SK-N-SH (cell line): ENCODE data around the gene CDH13. TPM values are rescaled to one million over a fixed set of nuclear protein-coding genes. Genes with fewer than 3 reads are reported as not detected.

ENCODE experiments used
- CTCF ChIA-PET: fragments of 300-600, 350-600 bp; formaldehyde crosslinking; extraction: SDS; loops from one replicate; lab custom pipeline; 2021; lab: Yijun Ruan, JAX
- POLR2A ChIA-PET: fragments of 350-600 bp; sonication (Branson Sonifier 250); formaldehyde crosslinking; extraction: SDS; loops from one replicate; lab custom pipeline; 2020; ENCODE audit warnings: antibody characterized with exemption, inconsistent platforms; lab: Yijun Ruan, JAX
- DNase-seq: peaks from one replicate; pipeline ENCODE4 v3.0.0; 2012
- H2AFZ ChIP-seq: fragments of 200-600 bp; sonication (generic); 2 replicates; pipeline ENCODE4 v1.8.1; 2016; ENCODE audit warnings: antibody characterized with exemption, mild to moderate bottlenecking, low read depth
- H3F3A ChIP-seq: fragments of 200-600 bp; sonication (generic); replicated peaks from 2 replicates; pipeline ENCODE3; 2016; ENCODE audit warnings: antibody characterized with exemption, mild to moderate bottlenecking; ENCODE audit not compliant: insufficient read depth
- H3K27ac ChIP-seq, 2 experiments: fragments of 200-500 bp in 1 of 2; fragments of 200-600 bp in 1 of 2; sonication (Bioruptor generic) in 1 of 2; sonication (generic), shearing (Covaris generic) in 1 of 2; 2 replicates each; pipeline versions ENCODE4 v1.5.1 to v1.6.1; 2014 to 2016; ENCODE audit warnings: low read depth in 2 of 2, inconsistent platforms in 1 of 2, low read length in 1 of 2, mild to moderate bottlenecking in 1 of 2, mixed read lengths in 1 of 2
- H3K27me3 ChIP-seq: fragments of 200-600 bp; sonication (generic), shearing (Covaris generic); 2 replicates; pipeline ENCODE4 v1.6.1; 2016; ENCODE audit warnings: mixed run types; ENCODE audit not compliant: insufficient read depth
- H3K36me3 ChIP-seq, 2 experiments: fragments of 200-500 bp in 1 of 2; fragments of 200-600 bp in 1 of 2; sonication (Bioruptor generic) in 1 of 2; sonication (generic) in 1 of 2; replicated peaks in 1 of 2; 2 replicates each; pipeline versions ENCODE3 to v1.5.1; 2014 to 2016; ENCODE audit warnings: low read length in 1 of 2, mild to moderate bottlenecking in 1 of 2; ENCODE audit not compliant: insufficient read depth in 2 of 2, control insufficient read depth in 1 of 2
- H3K4me1 ChIP-seq, 2 experiments: fragments of 200-500 bp in 1 of 2; fragments of 200-600 bp in 1 of 2; sonication (Bioruptor generic) in 1 of 2; sonication (generic), shearing (Covaris generic) in 1 of 2; 2 replicates each; pipeline versions ENCODE4 v1.5.1 to v1.6.1; 2014 to 2016; ENCODE audit warnings: low read depth in 1 of 2, low read length in 1 of 2, mixed run types in 1 of 2; ENCODE audit not compliant: insufficient read depth in 2 of 2, control insufficient read depth in 1 of 2
- H3K4me2 ChIP-seq: fragments of 200-600 bp; sonication (generic), shearing (Covaris generic); 2 replicates; pipeline ENCODE4 v1.6.1; 2017; ENCODE audit warnings: mixed run types
- H3K4me3 ChIP-seq, 2 experiments: fragments of 200-500 bp in 1 of 2; fragments of 200-600 bp in 1 of 2; sonication (Bioruptor generic) in 1 of 2; sonication (generic), shearing (Covaris generic) in 1 of 2; 2 replicates each; pipeline versions ENCODE4 v1.5.1 to v1.8.1; 2014 to 2016; ENCODE audit warnings: low read depth in 2 of 2, inconsistent platforms in 1 of 2, low read length in 1 of 2, mild to moderate bottlenecking in 1 of 2, mixed read lengths in 1 of 2, moderate library complexity in 1 of 2
- H3K79me2 ChIP-seq: fragments of 200-600 bp; sonication (generic); 2 replicates; pipeline ENCODE4 v1.8.1; 2017; ENCODE audit warnings: mild to moderate bottlenecking; ENCODE audit not compliant: insufficient read depth
- H3K9ac ChIP-seq: fragments of 200-600 bp; sonication (generic); 2 replicates; pipeline ENCODE4 v1.6.1; 2017; ENCODE audit warnings: mixed run types
- H3K9me2 ChIP-seq: fragments of 200-600 bp; sonication (generic); 2 replicates; pipeline ENCODE4 v1.6.1; 2017; ENCODE audit warnings: mixed run types
- H3K9me3 ChIP-seq: fragments of 200-600 bp; sonication (generic); 2 replicates; pipeline ENCODE4 v1.6.1; 2017; ENCODE audit warnings: mixed run types, mild to moderate bottlenecking, moderate library complexity
- H4K20me1 ChIP-seq: fragments of 200-600 bp; sonication (generic); 2 replicates; pipeline ENCODE4 v1.6.1; 2017; ENCODE audit warnings: mild to moderate bottlenecking, mixed run types; ENCODE audit not compliant: insufficient read depth
- CHD2 ChIP-seq: fragments of 150-350 bp; IDR thresholded peaks from 2 replicates; pipeline ENCODE4 v1.6.1; 2018; ENCODE audit warnings: low read length; ENCODE audit not compliant: partially characterized antibody
- ELF1 ChIP-seq: IDR thresholded peaks from 2 replicates; pipeline ENCODE4 v1.4.0; 2012
- EP300 ChIP-seq, 2 experiments: IDR thresholded peaks; 2 replicates each; pipeline versions ENCODE4 v1.4.0 to v1.6.1; 2012; ENCODE audit warnings: borderline replicate concordance in 1 of 2, low read depth in 1 of 2, low read length in 1 of 2
- GATA2 ChIP-seq: sonication (generic); formaldehyde crosslinking; IDR thresholded peaks from 2 replicates; pipeline ENCODE4 v1.5.0; 2020; ENCODE audit warnings: mild to moderate bottlenecking, missing genetic modification reagents
- RAD21 ChIP-seq: IDR thresholded peaks from 2 replicates; pipeline ENCODE4 v1.6.1; 2012; ENCODE audit warnings: mild to moderate bottlenecking, low read length
- RFX5 ChIP-seq: IDR thresholded peaks from 2 replicates; pipeline ENCODE4 v1.6.1; 2012; ENCODE audit warnings: mild to moderate bottlenecking, improper control_type of control experiment, low read length
- RXRA ChIP-seq: IDR thresholded peaks from 2 replicates; pipeline ENCODE4 v1.4.0; 2012; ENCODE audit warnings: low read depth, mild to moderate bottlenecking, borderline replicate concordance
- SMC3 ChIP-seq: IDR thresholded peaks from 2 replicates; pipeline ENCODE4 v1.6.1; 2012; ENCODE audit warnings: low read depth, low read length, improper control_type of control experiment
- TAF1 ChIP-seq: IDR thresholded peaks from 2 replicates; pipeline ENCODE4 v1.6.1; 2012; ENCODE audit warnings: low read depth, mild to moderate bottlenecking, low read length, moderate library complexity, borderline replicate concordance
- USF1 ChIP-seq: IDR thresholded peaks from 2 replicates; pipeline ENCODE4 v1.4.0; 2012; ENCODE audit warnings: low read depth, borderline replicate concordance
- YY1 ChIP-seq: IDR thresholded peaks from 2 replicates; pipeline ENCODE4 v1.4.0; 2012; ENCODE audit warnings: low read depth, mild to moderate bottlenecking
- ZBTB33 ChIP-seq: IDR thresholded peaks from 2 replicates; pipeline ENCODE4 v1.4.0; 2012; ENCODE audit warnings: low read depth, borderline replicate concordance
- WGBS: methylation state at CpG from one replicate; pipeline ENCODE4 v1.1.6; 2017; ENCODE audit warnings: low lambda C conversion rate; 5-methylcytosine and 5-hydroxymethylcytosine counted together
- polyA plus RNA-seq, 3 experiments: library from polyadenylated mRNA; depleted of rRNA; stranded (reverse); fragments of >200 nt; gene quantifications; 2 replicates each; pipeline ENCODE4 v1.2.3, GENCODE V29; 2012
- TF ChIP-seq, protein P1 (sequence below): fragments of 150-350 bp; IDR thresholded peaks from 2 replicates; pipeline ENCODE4 v1.6.1; 2016; ENCODE audit warnings: mild to moderate bottlenecking, low read depth, low read length
- TF ChIP-seq, protein P2 (sequence below): fragments of 200-600 bp; sonication (generic); IDR thresholded peaks from 2 replicates; pipeline ENCODE4 v1.6.1; 2017; ENCODE audit warnings: antibody characterized with exemption, mild to moderate bottlenecking, moderate library complexity

CDH13 gene
- polyA plus RNA-seq, 1 of the 3 experiments (the other 2 are of a cell fraction) = 93.0 TPM

DNA sequence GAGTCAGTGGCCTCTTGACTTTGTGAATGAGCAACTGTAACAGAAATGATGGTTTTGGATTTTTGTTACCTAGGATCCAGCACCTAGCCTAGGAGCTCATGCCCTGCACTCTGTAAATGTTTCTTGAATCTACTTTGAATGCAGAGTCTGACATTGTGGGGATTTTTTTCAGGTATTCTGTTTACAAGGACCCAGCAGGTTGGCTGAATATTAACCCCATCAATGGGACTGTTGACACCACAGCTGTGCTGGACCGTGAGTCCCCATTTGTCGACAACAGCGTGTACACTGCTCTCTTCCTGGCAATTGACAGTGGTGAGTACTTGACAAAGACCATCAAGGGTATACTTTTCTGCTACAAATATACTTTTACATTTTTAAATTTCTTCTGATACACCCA lies 1121.2 kb downstream of the CDH13 start:
- H3K9ac ChIP-seq = no peak overlapping the region
- H3K4me1 ChIP-seq = no peaks in the 10 kb centered on the region; a peak in 1 of 4 replicates
- H3F3A ChIP-seq = no peaks in the 10 kb centered on the region
- 31% methylated on average over 3 of the region's 3 CpGs for WGBS
- no peaks in the 10 kb centered on the region for H3K36me3 ChIP-seq
- H3K9me3 ChIP-seq = no peaks in the 10 kb centered on the region
- H3K4me3 ChIP-seq = no peak overlapping the region
- H4K20me1 ChIP-seq = no peaks in the 10 kb centered on the region
- no peaks in the 10 kb centered on the region for H3K27me3 ChIP-seq
- TF ChIP-seq, protein P1, sequence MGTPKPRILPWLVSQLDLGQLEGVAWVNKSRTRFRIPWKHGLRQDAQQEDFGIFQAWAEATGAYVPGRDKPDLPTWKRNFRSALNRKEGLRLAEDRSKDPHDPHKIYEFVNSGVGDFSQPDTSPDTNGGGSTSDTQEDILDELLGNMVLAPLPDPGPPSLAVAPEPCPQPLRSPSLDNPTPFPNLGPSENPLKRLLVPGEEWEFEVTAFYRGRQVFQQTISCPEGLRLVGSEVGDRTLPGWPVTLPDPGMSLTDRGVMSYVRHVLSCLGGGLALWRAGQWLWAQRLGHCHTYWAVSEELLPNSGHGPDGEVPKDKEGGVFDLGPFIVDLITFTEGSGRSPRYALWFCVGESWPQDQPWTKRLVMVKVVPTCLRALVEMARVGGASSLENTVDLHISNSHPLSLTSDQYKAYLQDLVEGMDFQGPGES = no peak
- TF ChIP-seq USF1 = no peak
- no peak for TF ChIP-seq RAD21
- no peak for TF ChIP-seq ZBTB33
- H3K27ac ChIP-seq = no peak overlapping the region
- H2AFZ ChIP-seq = no peak overlapping the region
- H3K4me2 ChIP-seq = no peak overlapping the region
- ChIA-PET POLR2A (no interaction called here), CTCF (no interaction called here)
- H3K9me2 ChIP-seq = no peaks in the 10 kb centered on the region
- no peak for DNase-seq
- H3K79me2 ChIP-seq = no peaks in the 10 kb centered on the region

GRCh38 chr16:83755391-83755790 lies 1128.6 kb downstream of the CDH13 start:
- CTCF ChIA-PET = no interaction called here
- POLR2A ChIA-PET = no interaction called here
- Histone ChIP-seq H3K27me3 (no peaks in the 10 kb centered on the region), H3K4me3 (no peak overlapping the region), H3K9me2 (no peaks in the 10 kb centered on the region), H3K9me3 (peaks cover 27% of the 10 kb centered on the region), H3K9ac (no peak overlapping the region), H3K79me2 (no peaks in the 10 kb centered on the region), H3K27ac (no peak overlapping the region), H3K4me1 (no peaks in the 10 kb centered on the region), H3K36me3 (no peaks in the 10 kb centered on the region), H3F3A (no peaks in the 10 kb centered on the region), H3K4me2 (no peak overlapping the region), H4K20me1 (no peaks in the 10 kb centered on the region), H2AFZ (no peak overlapping the region)
- no peak for TF ChIP-seq RXRA
- TF ChIP-seq ELF1 = no peak
- no peak for TF ChIP-seq SMC3
- TF ChIP-seq CHD2 = no peak
- TF ChIP-seq RFX5 = no peak
- no peak for TF ChIP-seq EP300 (IDR thresholded peaks at IDR 0.05; ENCODE audit: borderline replicate concordance in 1 of 2, low read depth in 1 of 2, low read length in 1 of 2)
- no peak for TF ChIP-seq YY1
- TF ChIP-seq RAD21 = no peak
- TF ChIP-seq, protein P2, sequence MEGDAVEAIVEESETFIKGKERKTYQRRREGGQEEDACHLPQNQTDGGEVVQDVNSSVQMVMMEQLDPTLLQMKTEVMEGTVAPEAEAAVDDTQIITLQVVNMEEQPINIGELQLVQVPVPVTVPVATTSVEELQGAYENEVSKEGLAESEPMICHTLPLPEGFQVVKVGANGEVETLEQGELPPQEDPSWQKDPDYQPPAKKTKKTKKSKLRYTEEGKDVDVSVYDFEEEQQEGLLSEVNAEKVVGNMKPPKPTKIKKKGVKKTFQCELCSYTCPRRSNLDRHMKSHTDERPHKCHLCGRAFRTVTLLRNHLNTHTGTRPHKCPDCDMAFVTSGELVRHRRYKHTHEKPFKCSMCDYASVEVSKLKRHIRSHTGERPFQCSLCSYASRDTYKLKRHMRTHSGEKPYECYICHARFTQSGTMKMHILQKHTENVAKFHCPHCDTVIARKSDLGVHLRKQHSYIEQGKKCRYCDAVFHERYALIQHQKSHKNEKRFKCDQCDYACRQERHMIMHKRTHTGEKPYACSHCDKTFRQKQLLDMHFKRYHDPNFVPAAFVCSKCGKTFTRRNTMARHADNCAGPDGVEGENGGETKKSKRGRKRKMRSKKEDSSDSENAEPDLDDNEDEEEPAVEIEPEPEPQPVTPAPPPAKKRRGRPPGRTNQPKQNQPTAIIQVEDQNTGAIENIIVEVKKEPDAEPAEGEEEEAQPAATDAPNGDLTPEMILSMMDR = no peak
- TF ChIP-seq TAF1 = no peak
- TF ChIP-seq GATA2 (CRISPR knock-in tag) = no peak
- no peak for DNase-seq
